Endothelial cell of umbilical vein (primary cell): Measurements from ENCODE around the gene GOLT1B. TPM values are rescaled to one million over a fixed set of nuclear protein-coding genes. Genes with fewer than 3 reads are reported as not detected.

ENCODE experiments used
- BruUV-seq: library from RNA; stranded (reverse); fragments of 400-500 nt; replicated peaks from 2 replicates; lab custom pipeline; 2021; lab: Mats Ljungman, UMichigan
- CTCF ChIA-PET: fragments of 300-600, 350-600 bp; sonication (Branson Sonifier 250); formaldehyde crosslinking; loops from one replicate; lab custom pipeline; 2021; ENCODE audit warnings: antibody characterized with exemption, inconsistent platforms; lab: Charles Lee
- POLR2A ChIA-PET: fragments of 300-600, 350-600 bp; sonication (Branson Sonifier 250); formaldehyde crosslinking; loops from one replicate; lab custom pipeline; 2021; ENCODE audit warnings: antibody characterized with exemption, inconsistent platforms; lab: Charles Lee
- DNase-seq: peaks from one replicate; pipeline ENCODE4 v3.0.0-alpha.2; 2011; ENCODE audit warnings: low read depth, low spot score
- FAIRE-seq: peaks from 2 replicates; lab custom pipeline; 2011; peaks lifted over from hg19 to GRCh38; lab: Jason Lieb, UNC
- H2AFZ ChIP-seq: 2 replicates; pipeline ENCODE4 v1.6.0; 2012; ENCODE audit warnings: low read depth, low read length, control low read depth, inconsistent platforms
- H3K27ac ChIP-seq: 2 replicates; pipeline ENCODE4 v1.5.1; 2011; ENCODE audit warnings: low read depth, mild to moderate bottlenecking, control low read depth, low read length, moderate library complexity; ENCODE audit not compliant: insufficient read depth
- H3K27me3 ChIP-seq, 2 experiments: 2 replicates each; pipeline versions ENCODE4 v1.6.0 to v1.6.1; 2011; ENCODE audit warnings: low read length in 2 of 2, mixed read lengths in 1 of 2; ENCODE audit not compliant: control insufficient read depth in 2 of 2, insufficient read depth in 2 of 2
- H3K36me3 ChIP-seq, 2 experiments: 2 replicates in 1 of 2; 3 replicates in 1 of 2; pipeline ENCODE4 v1.5.1; 2011; ENCODE audit warnings: low read length in 2 of 2, mild to moderate bottlenecking in 1 of 2, moderate library complexity in 1 of 2; ENCODE audit not compliant: control insufficient read depth in 2 of 2, insufficient read depth in 2 of 2; ENCODE audit errors: extremely low read depth in 1 of 2
- H3K4me1 ChIP-seq: 3 replicates; pipeline ENCODE4 v1.5.1; 2011; ENCODE audit warnings: mild to moderate bottlenecking, low read length; ENCODE audit not compliant: control insufficient read depth, insufficient read depth; ENCODE audit errors: extremely low read depth
- H3K4me2 ChIP-seq: 2 replicates; pipeline ENCODE4 v1.6.1; 2011; ENCODE audit warnings: low read length, control low read depth, mixed read lengths; ENCODE audit not compliant: insufficient read depth
- H3K4me3 ChIP-seq, 3 experiments: fragments of 200-600 bp in 1 of 3; sonication (generic), shearing (Covaris generic) in 1 of 3; replicated peaks in 1 of 3; 2 replicates each; pipeline ENCODE4 v1.5.1; 2011 to 2016; ENCODE audit warnings: control low read depth in 3 of 3, low read length in 3 of 3, mild to moderate bottlenecking in 2 of 3, inconsistent platforms in 1 of 3, low read depth in 1 of 3, moderate library complexity in 1 of 3; ENCODE audit not compliant: insufficient read depth in 1 of 3
- H3K79me2 ChIP-seq: 2 replicates; pipeline ENCODE4 v1.6.0; 2012; ENCODE audit warnings: low read length, inconsistent platforms; ENCODE audit not compliant: control insufficient read depth, insufficient read depth
- H3K9ac ChIP-seq: replicated peaks from 2 replicates; pipeline ENCODE3; 2011; ENCODE audit warnings: low read length, control low read depth; ENCODE audit not compliant: insufficient read depth; ENCODE audit errors: extremely low read depth
- H3K9me1 ChIP-seq: replicated peaks from 3 replicates; pipeline ENCODE4 v1.6.0; 2011; ENCODE audit warnings: mild to moderate bottlenecking, low read length; ENCODE audit not compliant: control insufficient read depth, insufficient read depth; ENCODE audit errors: extremely low read depth
- H3K9me3 ChIP-seq: replicated peaks from 2 replicates; pipeline ENCODE4 v1.5.1; 2012; ENCODE audit warnings: low read length, inconsistent platforms; ENCODE audit not compliant: control insufficient read depth, insufficient read depth
- H4K20me1 ChIP-seq: replicated peaks from 2 replicates; pipeline ENCODE3; 2011; ENCODE audit warnings: mild to moderate bottlenecking, low read length; ENCODE audit not compliant: control insufficient read depth, insufficient read depth; ENCODE audit errors: extremely low read depth
- CTCF ChIP-seq, 2 donors: IDR thresholded peaks; 1 replicate in 1 of 2; 2 replicates in 1 of 2; pipeline ENCODE4 v1.5.1; 2011; ENCODE audit warnings: low read length in 2 of 2, mild to moderate bottlenecking in 2 of 2, moderate library complexity in 2 of 2, control low read depth in 1 of 2, inconsistent platforms in 1 of 2, low read depth in 1 of 2; ENCODE audit not compliant: insufficient read depth in 1 of 2; ENCODE audit errors: extremely low read depth in 1 of 2
- EZH2 ChIP-seq: IDR thresholded peaks from 2 replicates; pipeline ENCODE4 v1.6.1; 2012; ENCODE audit warnings: borderline replicate concordance, low read depth, mild to moderate bottlenecking, moderate library complexity, low read length, inconsistent platforms; ENCODE audit not compliant: severe bottlenecking
- FOS ChIP-seq: IDR thresholded peaks from 2 replicates; pipeline ENCODE4 v1.6.1; 2011; ENCODE audit warnings: mild to moderate bottlenecking, low read length, moderate library complexity, borderline replicate concordance; ENCODE audit not compliant: insufficient read depth
- GATA2 ChIP-seq: IDR thresholded peaks from 2 replicates; pipeline ENCODE4 v1.7.0; 2011; ENCODE audit warnings: low read depth, mild to moderate bottlenecking, moderate library complexity, mixed read lengths, low read length; ENCODE audit not compliant: insufficient read length, insufficient read depth
- JUN ChIP-seq: IDR thresholded peaks from 2 replicates; pipeline ENCODE4 v1.6.1; 2011; ENCODE audit warnings: borderline replicate concordance, low read depth; ENCODE audit not compliant: insufficient read length, insufficient read depth
- MAX ChIP-seq: IDR thresholded peaks from 2 replicates; pipeline ENCODE4 v1.6.1; 2011; ENCODE audit not compliant: insufficient read depth, insufficient read length
- MYC ChIP-seq: IDR thresholded peaks from one replicate; pipeline ENCODE4 v1.6.1; 2011; ENCODE audit warnings: mild to moderate bottlenecking, low read depth, low read length
- POLR2A ChIP-seq: IDR thresholded peaks from 2 replicates; pipeline ENCODE4 v1.6.1; 2012; ENCODE audit warnings: low read depth, mild to moderate bottlenecking, control low read depth, low read length
- POLR2AphosphoS5 ChIP-seq: IDR thresholded peaks from 2 replicates; pipeline ENCODE4 v1.6.1; 2012; ENCODE audit warnings: low read depth, mild to moderate bottlenecking, control low read depth, low read length, moderate library complexity; ENCODE audit not compliant: insufficient read depth
- dilution Hi-C: fragments of 300-500 bp; cut with MboI; formaldehyde crosslinking; loops from one replicate; pipeline ENCODE4 v1.15.0; 2019; ENCODE audit warnings: low sequenced_read_pairs; ENCODE audit not compliant: extremely low pct_ligation_motif_present
- intact Hi-C: fragments of 100-400 bp; cut with micrococcal nuclease; formaldehyde crosslinking; loops from one replicate; pipeline ENCODE4 v1.10.0; 2022
- polyA plus RNA-seq, 4 experiments: library from polyadenylated mRNA; depleted of rRNA in 3 of 4; stranded (reverse) in 3 of 4; unstranded in 1 of 4; fragments of >200 nt; gene quantifications; 2 replicates each; pipeline versions ENCODE4 v1.2.1 to v1.2.3, GENCODE V29; 2011 to 2012; ENCODE audit warnings: missing spikeins in 1 of 4
- total RNA-seq: library from RNA; stranded (reverse); gene quantifications from 2 replicates; pipeline ENCODE4 v1.2.3, GENCODE V29; 2021

The GOLT1B gene
- total and polyA plus RNA-seq, 2 donors (not counting 3 experiments of a cell fraction or from before 2014, with no cell fraction given) = 21.9 to 50.5 TPM

GRCh38 chr12:21516281-21516680 is 14.7 kb downstream of the GOLT1B start:
- no peak for TF ChIP-seq CTCF (IDR thresholded peaks at IDR 0.05; ENCODE audit: extremely low read depth in 1 of 2, insufficient read depth in 1 of 2, low read depth in 1 of 2, low read length in 2 of 2)
- no peak for TF ChIP-seq EZH2
- no peak for TF ChIP-seq MYC
- TF ChIP-seq JUN = no peak
- no peak for TF ChIP-seq POLR2AphosphoS5
- no peak for TF ChIP-seq FOS
- no peak for TF ChIP-seq MAX
- TF ChIP-seq POLR2A = no peak
- no peak for TF ChIP-seq GATA2
- FAIRE-seq (no peak), DNase-seq (no peak)
- no peaks in the 10 kb centered on the region for H3K9me1 ChIP-seq
- CTCF ChIA-PET = interaction anchor here (0.7 to 1.5 kb wide), 2 partner anchors 16 to 225 kb away, joined by 3 read pairs; no protein-coding TSS in a partner anchor
- BruUV-seq = no TSS peak
- no peak overlapping the region for H2AFZ ChIP-seq
- no peaks in the 10 kb centered on the region for H3K4me1 ChIP-seq
- no peak overlapping the region for H3K4me2 ChIP-seq
- H3K36me3 ChIP-seq = peaks cover 10 to 26% of the 10 kb centered on the region in 2 experiments
- no peaks in the 10 kb centered on the region for H4K20me1 ChIP-seq
- H3K9ac ChIP-seq = no peak overlapping the region
- H3K4me3 ChIP-seq = no peak overlapping the region
- no peaks in the 10 kb centered on the region for H3K79me2 ChIP-seq
- H3K27ac ChIP-seq = no peak overlapping the region
- no peaks in the 10 kb centered on the region for H3K9me3 ChIP-seq
- intact Hi-C loops (no loop called here), dilution Hi-C loops (no loop called here)
- no peaks in the 10 kb centered on the region for H3K27me3 ChIP-seq
- POLR2A ChIA-PET = no interaction called here
